T-helper 17 cell (primary cell): ENCODE results near the gene FNTB. TPM values are rescaled to one million over a fixed set of nuclear protein-coding genes. Genes with fewer than 3 reads are reported as not detected.

Experiments used
- ATAC-seq: fragments of 150-1000 bp; cut with Tn5 transposase; 2 replicates; pipeline ENCODE4 v1.10.0; 2021; ENCODE audit warnings: mild to moderate bottlenecking, moderate library complexity
- DNase-seq, 3 donors: peaks; one replicate each; pipeline versions ENCODE4 v3.0.0 to v3.0.0-alpha.2; 2020 to 2021
- H3K9me3 ChIP-seq: one replicate; pipeline ENCODE4 v1.7.0; 2013; ENCODE audit warnings: low read length, mild to moderate bottlenecking; ENCODE audit not compliant: control insufficient read depth, poor library complexity, severe bottlenecking
- H3K27ac Mint-ChIP-seq: one replicate; pipeline ENCODE4 v1.8.0; 2022; ENCODE audit warnings: mild to moderate bottlenecking, moderate library complexity, mixed read lengths
- H3K27me3 Mint-ChIP-seq: one replicate; pipeline ENCODE4 v1.8.0; 2022; ENCODE audit warnings: mixed read lengths
- H3K36me3 Mint-ChIP-seq: one replicate; pipeline ENCODE4 v1.8.0; 2022; ENCODE audit warnings: low read depth, mixed read lengths
- H3K4me1 Mint-ChIP-seq: one replicate; pipeline ENCODE4 v1.8.0; 2022; ENCODE audit warnings: mild to moderate bottlenecking, mixed read lengths
- H3K4me3 Mint-ChIP-seq: one replicate; pipeline ENCODE4 v1.8.0; 2022; ENCODE audit warnings: mild to moderate bottlenecking, moderate library complexity, mixed read lengths
- total RNA-seq, 4 donors: library from RNA in 2 of 4; stranded (reverse) in 2 of 4; gene quantifications; one replicate each; pipeline ENCODE4 v1.2.3 and lab custom pipeline; 2022 to 2026

The FNTB gene
- total RNA-seq, 2 donors from 2014 or later = 14.2 to 22.5 TPM

- Mint-ChIP-seq H3K36me3 (peaks cover 7% of the 10 kb centered on the region), H3K4me1 (peaks cover 21% of the 10 kb centered on the region)
Measured at GRCh38 chr14:65071544-65071943, 84.8 kb downstream of the FNTB start.

DNA sequence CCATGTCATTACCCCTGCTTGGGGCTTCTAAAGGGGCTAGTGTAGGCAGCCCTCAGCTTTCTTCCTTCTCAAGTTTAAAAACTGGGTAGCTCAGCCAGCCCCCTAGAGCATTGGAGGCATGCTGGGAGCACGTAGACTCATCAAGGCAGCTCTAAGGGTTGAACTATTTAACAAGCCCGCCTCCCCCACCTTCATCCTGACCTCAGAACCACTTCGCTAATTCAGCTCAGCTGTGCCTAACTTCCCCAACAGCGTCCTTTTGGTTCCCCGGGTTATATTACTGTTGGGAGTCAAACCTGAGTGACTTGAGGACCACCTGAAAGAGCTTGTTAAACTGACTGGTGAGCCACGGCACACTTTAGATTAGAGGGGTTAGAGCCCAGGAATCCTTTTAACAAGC is 85.6 kb downstream of the FNTB start:
- Mint-ChIP-seq H3K4me3 (no peak overlapping the region), H3K4me1 (peaks cover 23% of the 10 kb centered on the region), H3K36me3 (peaks cover 9% of the 10 kb centered on the region), H3K27ac (peak overlapping the region; percentile 53), H3K27me3 (no peaks in the 10 kb centered on the region)
- H3K9me3 ChIP-seq = no peaks in the 10 kb centered on the region
- ATAC-seq (no peak), DNase-seq (no peak)

More at GRCh38 chr14:65071544-65071943, 84.8 kb downstream of the FNTB start:
- DNase-seq = no peak
- Mint-ChIP-seq H3K27me3 (no peaks in the 10 kb centered on the region), H3K4me3 (no peak overlapping the region), H3K27ac (peak overlapping the region; percentile 53)
- ATAC-seq = no peak
- no peaks in the 10 kb centered on the region for H3K9me3 ChIP-seq

DNA sequence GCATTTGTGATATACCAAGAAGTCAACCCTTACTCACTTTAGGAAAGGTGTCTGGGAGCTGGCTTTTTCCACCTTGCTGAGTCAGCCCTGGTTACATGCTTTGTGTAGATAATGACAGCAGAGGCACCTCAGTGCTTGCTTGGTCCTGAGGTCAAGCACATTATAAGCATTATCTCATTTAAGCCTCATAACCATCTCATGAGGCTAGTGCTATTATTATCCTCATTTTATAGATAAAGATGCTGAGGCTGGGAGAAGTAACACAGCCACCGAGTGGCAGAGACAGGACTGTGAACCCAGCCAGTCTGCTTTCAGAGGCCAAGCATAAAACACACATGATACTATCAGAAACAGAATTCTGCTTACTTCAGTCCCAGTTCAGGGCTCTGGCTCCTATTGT is 86.2 kb downstream of the FNTB start:
- H3K4me3 Mint-ChIP-seq = no peak overlapping the region
- no peaks in the 10 kb centered on the region for H3K27me3 Mint-ChIP-seq
- H3K27ac Mint-ChIP-seq = peak overlapping the region; percentile 34
- peaks cover 25% of the 10 kb centered on the region for H3K4me1 Mint-ChIP-seq
- no peak for ATAC-seq
- H3K36me3 Mint-ChIP-seq = peaks cover 9% of the 10 kb centered on the region
- H3K9me3 ChIP-seq = no peaks in the 10 kb centered on the region
- DNase-seq = no peak

DNA sequence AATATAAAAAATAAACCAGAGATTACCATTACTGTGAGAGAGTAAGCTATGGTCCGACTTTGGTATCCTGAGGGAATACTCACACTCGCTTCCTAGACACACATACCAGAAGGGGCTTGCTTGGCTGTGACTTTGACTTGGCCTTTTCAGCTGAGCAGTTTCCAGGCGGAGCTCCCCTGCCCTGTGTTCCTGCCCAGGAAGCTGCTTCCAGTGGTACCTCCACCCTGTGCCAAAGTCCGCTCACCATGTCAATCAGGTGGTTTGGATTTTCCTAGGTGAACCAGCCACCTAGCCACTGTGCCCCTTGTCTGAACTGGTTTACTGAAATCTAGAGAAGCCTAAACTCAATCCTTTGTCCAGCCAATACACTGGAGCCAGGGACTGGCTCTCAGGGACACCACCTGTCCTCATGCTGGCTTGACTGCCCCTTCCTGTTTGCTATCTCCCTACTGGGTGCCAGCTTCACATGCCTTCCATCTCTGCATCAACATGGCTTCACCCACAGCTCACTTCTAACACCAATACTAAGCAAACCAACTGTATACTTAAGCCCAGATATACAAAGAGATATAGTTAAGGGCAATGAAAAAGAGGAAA is 87.0 kb downstream of the FNTB start:
- H3K4me3 Mint-ChIP-seq = no peak overlapping the region
- no peak for DNase-seq
- H3K4me1 Mint-ChIP-seq = peaks cover 25% of the 10 kb centered on the region
- H3K27ac Mint-ChIP-seq = peak overlapping the region; percentile 85
- no peak for ATAC-seq
- H3K9me3 ChIP-seq = no peaks in the 10 kb centered on the region
- peaks cover 9% of the 10 kb centered on the region for H3K36me3 Mint-ChIP-seq
- no peaks in the 10 kb centered on the region for H3K27me3 Mint-ChIP-seq

- ATAC-seq (peak; percentile 46), DNase-seq (no peak)
- H3K4me1 Mint-ChIP-seq = peaks cover 31% of the 10 kb centered on the region
- peak overlapping the region; percentile 85 for H3K27ac Mint-ChIP-seq
- H3K27me3 Mint-ChIP-seq = no peaks in the 10 kb centered on the region
- H3K9me3 ChIP-seq = no peaks in the 10 kb centered on the region
- peaks cover 9% of the 10 kb centered on the region for H3K36me3 Mint-ChIP-seq
- no peak overlapping the region for H3K4me3 Mint-ChIP-seq
Measured at GRCh38 chr14:65074449-65075150, 87.9 kb downstream of the FNTB start.

DNA sequence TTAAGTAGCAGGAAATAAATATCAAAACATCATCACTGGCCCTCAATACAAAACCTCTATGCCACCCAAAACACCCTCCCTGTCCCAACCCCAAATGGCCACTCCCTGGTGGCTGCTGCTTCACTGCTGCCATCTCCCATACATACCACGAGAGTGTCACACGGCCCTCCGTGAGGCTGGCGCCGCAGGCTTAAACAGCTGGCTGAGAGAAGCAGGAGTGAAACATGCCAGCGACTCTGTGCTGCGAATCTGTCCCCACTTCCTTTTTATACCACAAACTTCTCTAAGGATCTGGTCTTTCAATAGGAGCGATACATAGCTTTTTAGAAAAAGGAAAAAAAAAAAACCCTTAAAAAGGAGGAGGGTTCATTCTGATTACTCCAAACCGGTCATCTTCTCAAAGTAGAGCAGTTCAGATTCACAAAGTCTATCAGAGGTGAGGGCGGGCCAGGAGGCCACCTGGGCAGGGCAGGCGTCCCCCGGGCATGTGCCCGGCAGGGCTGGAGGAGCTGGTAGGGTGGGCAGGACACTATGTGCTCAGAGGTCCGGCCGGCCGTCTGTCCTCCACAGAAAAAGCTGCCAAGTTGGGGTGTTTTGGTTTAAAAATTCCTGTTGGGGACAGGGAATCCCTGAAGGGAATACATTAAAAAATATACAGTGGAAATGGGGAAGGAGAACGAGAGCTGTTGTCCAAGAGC is 89.1 kb downstream of the FNTB start:
- DNase-seq = no peak
- Mint-ChIP-seq H3K4me3 (no peak overlapping the region), H3K36me3 (peaks cover 15% of the 10 kb centered on the region), H3K27me3 (no peaks in the 10 kb centered on the region), H3K4me1 (peaks cover 43% of the 10 kb centered on the region), H3K27ac (no peak overlapping the region)
- H3K9me3 ChIP-seq = no peaks in the 10 kb centered on the region
- no peak for ATAC-seq

DNA sequence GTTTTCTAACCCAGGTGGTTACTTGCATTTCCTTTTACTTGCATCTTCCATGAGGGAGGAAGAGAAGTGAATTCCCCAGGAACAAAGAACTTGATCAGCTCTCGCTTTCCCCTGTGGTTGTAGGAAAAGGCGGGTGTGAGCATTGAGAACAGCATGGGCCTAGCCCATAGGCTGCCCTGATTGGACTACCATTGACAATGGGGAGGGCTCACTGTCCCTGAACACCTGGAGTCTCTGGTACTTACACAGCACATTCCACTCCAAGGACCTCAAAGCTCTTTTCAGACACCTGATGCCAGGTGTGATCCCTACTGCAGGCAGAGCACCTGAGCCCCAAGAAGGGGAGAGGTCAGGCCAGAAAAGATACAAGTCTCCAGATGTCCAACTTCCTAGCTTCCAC is 90.6 kb downstream of the FNTB start:
- ATAC-seq (no peak), DNase-seq (no peak)
- Mint-ChIP-seq H3K4me3 (no peak overlapping the region), H3K27ac (no peak overlapping the region), H3K36me3 (peaks cover 18% of the 10 kb centered on the region), H3K27me3 (no peaks in the 10 kb centered on the region), H3K4me1 (peaks cover 55% of the 10 kb centered on the region)
- no peaks in the 10 kb centered on the region for H3K9me3 ChIP-seq

- H3K4me3 Mint-ChIP-seq = no peak overlapping the region
- H3K27ac Mint-ChIP-seq = peak overlapping the region; percentile 88
- H3K36me3 Mint-ChIP-seq = peaks cover 16% of the 10 kb centered on the region
- H3K4me1 Mint-ChIP-seq = peaks cover 54% of the 10 kb centered on the region
- ATAC-seq (peak; percentile 38), DNase-seq (no peak)
- H3K27me3 Mint-ChIP-seq = no peaks in the 10 kb centered on the region
- H3K9me3 ChIP-seq = no peaks in the 10 kb centered on the region
Measured at GRCh38 chr14:65079201-65079600, 92.5 kb downstream of the FNTB start.

DNA sequence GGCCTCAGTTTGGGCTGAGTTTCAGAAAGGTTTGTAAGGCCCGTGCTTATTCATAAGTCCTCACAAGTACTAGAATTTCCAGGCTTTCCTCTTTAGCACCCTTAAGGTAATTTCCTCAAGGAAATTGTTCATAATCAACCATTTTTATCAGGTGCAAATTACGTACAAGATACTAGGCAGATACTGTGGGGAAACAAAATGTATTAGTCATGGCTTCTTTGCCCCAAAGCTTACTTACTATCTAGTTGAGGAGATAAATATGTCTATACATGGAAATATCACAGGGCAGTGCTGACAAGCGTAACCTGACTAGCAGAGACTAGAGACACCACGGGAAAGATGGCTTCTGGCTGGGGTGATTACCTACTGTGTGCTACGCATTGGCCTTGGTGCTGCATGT is 93.1 kb downstream of the FNTB start:
- H3K9me3 ChIP-seq = no peaks in the 10 kb centered on the region
- DNase-seq (no peak), ATAC-seq (no peak)
- H3K27me3 Mint-ChIP-seq = no peaks in the 10 kb centered on the region
- H3K27ac Mint-ChIP-seq = peak overlapping the region; percentile 88
- H3K4me1 Mint-ChIP-seq = peaks cover 55% of the 10 kb centered on the region
- H3K4me3 Mint-ChIP-seq = peak overlapping the region; percentile 15
- peaks cover 18% of the 10 kb centered on the region for H3K36me3 Mint-ChIP-seq

DNA sequence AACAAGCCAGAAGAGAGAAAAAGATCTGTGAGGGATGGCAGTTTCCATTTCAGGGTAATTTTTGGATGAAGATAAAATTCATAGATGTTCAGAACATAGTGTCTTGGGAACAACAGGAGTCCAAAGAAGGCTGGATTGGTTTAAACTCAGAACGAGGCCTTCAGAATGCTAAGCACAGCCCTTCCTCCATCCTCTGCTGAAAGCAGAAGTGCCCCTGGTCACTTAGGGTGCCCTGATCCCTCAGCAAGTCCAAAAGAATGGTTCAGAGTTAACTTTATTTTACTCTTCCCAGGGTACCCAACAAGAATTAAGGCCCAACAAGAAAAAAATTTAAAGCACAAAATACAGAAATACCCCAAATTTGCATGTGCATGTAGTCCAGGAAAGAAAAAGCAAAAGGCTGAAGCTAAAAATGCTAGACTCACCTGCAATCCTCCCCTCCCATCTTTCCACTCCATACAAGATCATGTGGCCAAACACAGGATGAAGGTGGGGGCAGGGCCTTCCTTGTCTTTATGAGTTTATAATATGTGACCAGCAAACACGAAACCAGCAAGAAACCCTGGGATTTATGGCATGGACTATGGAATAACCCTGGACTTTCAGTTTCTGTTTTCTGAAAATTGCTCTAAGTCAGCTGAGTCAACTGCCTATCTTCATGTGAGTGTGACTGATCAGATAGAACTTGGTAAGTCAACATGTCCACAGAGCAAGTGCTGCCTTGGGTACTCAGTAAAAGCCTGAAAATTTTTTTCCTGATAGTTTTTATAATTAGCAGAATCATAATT is 94.5 kb downstream of the FNTB start:
- H3K36me3 Mint-ChIP-seq = peaks cover 18% of the 10 kb centered on the region
- H3K4me3 Mint-ChIP-seq = no peak overlapping the region
- H3K4me1 Mint-ChIP-seq = peaks cover 53% of the 10 kb centered on the region
- H3K27me3 Mint-ChIP-seq = no peaks in the 10 kb centered on the region
- no peak for DNase-seq
- no peaks in the 10 kb centered on the region for H3K9me3 ChIP-seq
- peak overlapping the region; percentile 88 for H3K27ac Mint-ChIP-seq
- ATAC-seq = no peak

GRCh38 chr14:65082930-65083329 is 96.2 kb downstream of the FNTB start:
- Mint-ChIP-seq H3K36me3 (peaks cover 19% of the 10 kb centered on the region), H3K4me3 (no peak overlapping the region), H3K27me3 (no peaks in the 10 kb centered on the region), H3K27ac (no peak overlapping the region), H3K4me1 (peaks cover 59% of the 10 kb centered on the region)
- ATAC-seq = no peak
- H3K9me3 ChIP-seq = no peaks in the 10 kb centered on the region
- no peak for DNase-seq

GRCh38 chr14:65084554-65085505 is 98.1 kb downstream of the FNTB start:
- ATAC-seq = no peak
- H3K36me3 Mint-ChIP-seq = peaks cover 21% of the 10 kb centered on the region
- H3K27me3 Mint-ChIP-seq = no peaks in the 10 kb centered on the region
- peaks cover 53% of the 10 kb centered on the region for H3K4me1 Mint-ChIP-seq
- H3K27ac Mint-ChIP-seq = peak overlapping the region; percentile 39
- DNase-seq = no peak
- H3K9me3 ChIP-seq = no peaks in the 10 kb centered on the region
- H3K4me3 Mint-ChIP-seq = no peak overlapping the region
